NCI-H82 (cell line): ENCODE data around the gene USP32.

Source experiments
- DNase-seq: peaks from one replicate; lab custom pipeline; 2025; lab: John Stamatoyannopoulos, UW

The USP32 gene

DNA sequence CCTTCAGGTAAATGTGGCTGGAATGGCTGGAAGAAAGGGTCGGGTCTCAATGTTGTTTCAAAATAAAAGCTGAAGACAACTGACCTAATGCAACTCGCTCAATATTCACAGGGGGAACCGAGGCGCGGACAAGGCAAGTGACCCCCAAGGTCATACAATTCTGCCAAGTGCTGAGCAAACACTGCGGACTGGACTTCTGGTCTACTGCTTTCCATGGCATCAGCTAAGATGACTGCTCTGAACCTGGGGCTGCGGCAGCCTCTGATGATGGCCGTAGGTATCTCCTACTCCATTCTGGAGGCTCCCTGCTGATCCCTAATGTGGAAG, 220.2 kb downstream of the USP32 start:
- no peak for DNase-seq

DNA sequence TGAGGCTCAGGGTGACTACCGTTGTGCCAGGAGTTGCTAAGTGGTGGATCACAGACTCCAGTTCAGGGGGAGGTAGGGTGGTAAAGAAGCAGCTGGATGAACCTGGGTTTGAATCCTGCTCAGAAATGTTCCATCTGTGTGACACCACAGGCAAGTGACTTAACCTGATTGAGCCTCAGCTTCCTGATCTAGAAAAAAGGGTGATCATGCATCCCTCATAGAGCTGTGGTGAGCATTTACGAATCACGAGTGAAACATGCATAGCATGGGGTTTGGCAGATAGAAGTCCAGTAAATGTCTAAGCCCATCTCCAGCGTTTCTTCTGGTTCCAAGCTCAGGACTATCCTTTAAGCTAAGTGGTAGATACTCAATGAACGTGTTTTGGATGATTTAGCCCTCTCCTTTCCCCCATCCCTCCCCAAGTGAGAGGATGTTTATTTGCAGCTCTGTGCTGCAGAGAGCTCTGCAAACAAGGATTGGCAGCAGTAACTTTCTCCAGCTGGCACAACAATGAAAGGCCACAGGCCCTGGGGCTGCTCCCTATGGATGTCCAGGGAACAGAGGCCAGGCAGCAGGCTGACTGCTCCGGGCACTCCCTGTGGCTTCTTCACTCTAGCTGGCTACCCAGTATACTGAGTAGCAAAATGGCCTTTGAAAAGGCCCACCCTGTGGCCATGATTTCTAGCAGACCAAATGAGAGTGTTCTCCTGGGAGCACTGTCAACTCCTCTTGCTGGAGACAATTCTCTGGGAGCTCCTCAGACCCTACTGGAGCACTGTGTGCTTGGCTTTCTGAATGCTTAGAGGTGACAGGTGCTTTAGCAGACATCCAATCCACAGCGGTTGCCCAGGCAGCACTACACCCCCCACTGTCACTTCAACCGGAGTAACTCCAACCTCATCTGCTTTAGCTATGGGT, 220.8 kb downstream of the USP32 start:
- no peak for DNase-seq

DNA sequence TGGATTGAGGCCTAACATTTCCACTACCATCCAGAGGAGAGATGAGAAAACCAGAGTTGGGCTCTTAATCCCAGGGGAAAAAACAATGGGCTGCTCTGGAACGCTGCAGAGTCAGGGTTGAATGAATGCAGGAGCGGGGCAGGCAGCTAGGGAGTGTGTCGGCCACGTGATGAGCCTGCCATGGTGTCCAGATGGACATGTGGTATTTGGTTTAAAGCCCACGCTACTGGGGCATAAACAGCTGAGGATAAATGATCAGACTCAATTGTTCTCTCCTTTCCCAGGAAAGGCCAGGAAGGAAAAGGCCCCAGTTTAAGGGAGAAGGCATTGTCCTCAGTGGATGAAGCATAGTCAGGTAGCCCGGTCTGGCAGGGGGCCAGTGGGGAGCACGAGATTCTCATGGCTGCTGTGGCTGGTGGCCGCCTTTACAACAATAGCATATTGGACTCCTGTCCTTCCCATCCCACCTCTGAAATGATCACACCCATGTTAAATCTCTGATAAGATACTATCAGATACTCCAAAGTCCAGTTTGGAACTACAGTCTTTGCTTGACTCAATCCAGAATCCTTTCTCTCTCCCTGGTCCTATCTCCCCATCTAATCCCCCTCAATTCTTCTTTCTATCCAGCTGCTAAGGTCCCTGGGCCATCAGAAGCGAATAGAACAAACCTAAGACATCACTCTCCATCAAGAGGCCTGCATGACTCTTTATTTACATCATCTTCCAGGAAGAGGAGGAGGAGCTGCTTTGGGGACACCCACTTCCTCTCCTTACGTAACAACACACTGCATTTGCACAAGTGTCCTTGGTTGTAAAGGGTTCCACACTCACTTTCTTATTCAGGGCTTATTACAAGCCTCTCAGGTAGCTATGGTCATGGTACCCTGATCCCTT, 221.8 kb downstream of the USP32 start:
- DNase-seq: peak; percentile 67

DNA sequence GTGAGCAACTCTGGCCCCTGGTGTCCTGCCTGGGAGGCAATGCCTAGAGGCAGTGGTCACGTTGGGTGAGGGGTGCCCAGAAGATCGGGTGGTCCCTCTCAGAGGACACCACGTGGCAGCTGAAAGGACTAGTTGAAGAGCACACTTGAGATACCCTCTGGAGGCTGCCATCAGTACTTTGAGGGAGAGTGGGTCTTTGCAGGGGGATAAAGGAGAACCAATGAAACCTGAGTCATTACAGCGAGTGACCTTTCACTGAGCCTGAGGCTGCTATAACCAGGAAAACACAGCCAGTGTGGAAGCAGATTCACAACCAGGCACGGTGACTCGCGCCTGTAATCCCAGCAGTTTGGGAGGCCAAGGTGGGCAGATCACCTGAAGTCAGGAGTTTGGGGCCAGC, 223.3 kb downstream of the USP32 start:
- DNase-seq: no peak

DNA sequence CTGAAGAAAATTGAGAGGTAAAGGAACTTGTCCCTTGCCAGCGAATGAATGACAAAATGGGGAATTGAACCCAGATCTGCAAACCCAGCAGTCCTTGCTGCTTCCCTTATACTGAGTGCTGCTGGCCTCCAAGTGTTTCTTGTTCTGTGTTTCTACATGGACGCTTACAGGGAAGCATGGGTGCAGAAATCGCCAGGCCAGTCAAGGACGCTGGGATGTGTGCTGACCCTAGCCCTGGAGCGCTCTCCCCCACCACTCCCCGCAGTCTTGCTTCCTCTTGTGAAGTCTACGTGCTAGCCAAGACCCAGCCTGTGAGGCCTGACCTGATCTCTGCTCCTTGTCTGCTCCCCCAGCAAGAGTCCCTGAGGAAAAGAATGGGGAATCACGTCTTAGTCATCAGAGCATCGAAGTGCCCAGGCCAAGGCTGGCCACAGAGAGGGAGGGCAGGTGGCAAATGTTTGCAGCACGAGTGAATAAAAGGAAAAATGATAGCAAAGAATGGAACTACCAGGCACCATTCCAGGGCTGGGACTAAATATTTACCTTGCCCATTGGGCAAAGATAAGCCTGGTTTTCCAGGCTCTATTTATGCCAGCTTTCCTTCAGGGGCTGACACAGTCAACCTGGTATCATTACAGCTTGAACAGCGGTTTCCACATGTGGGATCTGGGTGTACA, 224.7 kb downstream of the USP32 start:
- DNase-seq: no peak

DNA sequence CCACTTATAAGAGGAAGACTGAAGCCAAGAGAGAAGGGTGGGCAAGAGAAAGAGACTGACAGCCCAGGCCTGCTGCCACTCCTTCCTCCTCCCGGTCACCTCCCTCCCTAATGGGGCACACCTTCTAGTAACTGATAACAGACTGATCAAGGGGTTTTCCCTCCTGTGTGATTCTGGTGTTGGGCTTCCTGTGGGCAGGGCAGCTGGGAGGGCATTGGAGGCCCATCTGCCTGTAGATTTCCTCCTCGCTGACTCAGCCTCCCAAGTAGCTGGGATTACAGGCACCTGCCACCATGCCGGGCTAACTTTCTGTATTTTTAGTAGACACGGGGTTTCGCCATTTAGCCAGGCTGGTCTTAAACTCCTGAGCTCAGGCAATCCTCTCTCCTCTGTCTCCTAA, 226.0 kb downstream of the USP32 start:
- peak; percentile 34 for DNase-seq

DNA sequence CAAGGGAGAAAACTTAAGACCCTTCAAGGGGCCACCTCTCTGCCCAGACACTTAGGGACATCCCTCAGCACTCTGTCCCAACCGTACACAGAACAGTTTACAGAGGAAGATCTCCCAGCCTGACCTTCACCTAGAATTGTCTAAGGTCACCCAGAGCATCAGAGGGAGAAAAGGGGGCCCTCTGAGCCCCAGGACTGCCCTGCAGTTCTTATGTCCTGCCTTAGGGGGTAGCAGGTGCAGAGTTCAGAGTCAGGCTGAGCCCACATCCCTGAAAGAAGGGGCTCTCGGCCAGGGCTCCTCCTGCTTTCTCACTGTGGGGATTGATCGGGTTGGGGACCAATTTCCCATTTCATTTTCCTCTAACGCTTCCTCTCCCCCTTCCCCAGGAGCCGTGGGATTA, 226.7 kb downstream of the USP32 start:
- DNase-seq: no peak

DNA sequence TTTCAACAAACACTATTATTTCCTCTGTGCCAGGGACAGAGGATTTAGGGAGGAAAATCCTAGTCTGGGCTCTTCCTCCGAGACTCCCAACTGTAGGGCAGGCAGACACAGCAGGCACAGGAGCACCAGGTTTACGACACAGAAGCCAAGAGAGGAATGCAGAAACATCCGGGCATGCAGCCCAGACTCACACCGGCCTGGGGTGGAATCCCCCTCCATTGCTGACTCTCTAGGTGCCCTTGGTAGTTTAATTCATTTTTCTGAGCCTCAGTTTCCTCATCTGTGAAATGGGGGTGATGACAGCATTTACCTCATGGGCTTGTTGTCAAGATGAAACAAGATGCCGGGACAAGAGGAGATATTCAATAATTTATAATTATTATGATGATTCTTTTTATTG, 227.2 kb downstream of the USP32 start:
- DNase-seq: no peak

DNA sequence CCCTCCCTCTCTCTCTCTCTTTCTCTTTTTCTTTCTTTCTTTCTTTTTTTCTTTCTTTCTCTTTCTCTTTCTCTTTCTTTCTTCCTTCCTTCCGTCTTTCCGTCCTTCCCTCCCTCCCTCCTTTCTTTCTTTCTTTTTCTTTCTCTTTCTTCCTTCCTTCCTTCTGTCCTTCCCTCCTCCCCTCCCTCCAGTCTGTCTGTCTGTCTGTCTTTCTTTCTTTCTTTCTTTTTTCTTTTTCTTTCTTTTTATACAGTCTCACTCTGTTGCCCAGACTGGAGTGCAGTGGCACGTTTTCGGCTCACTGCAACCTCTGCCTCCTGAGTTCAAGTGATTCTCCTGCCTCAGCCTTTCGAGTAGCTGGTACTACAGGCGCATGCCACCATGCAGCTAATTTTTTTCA, 227.8 kb downstream of the USP32 start:
- no peak for DNase-seq

DNA sequence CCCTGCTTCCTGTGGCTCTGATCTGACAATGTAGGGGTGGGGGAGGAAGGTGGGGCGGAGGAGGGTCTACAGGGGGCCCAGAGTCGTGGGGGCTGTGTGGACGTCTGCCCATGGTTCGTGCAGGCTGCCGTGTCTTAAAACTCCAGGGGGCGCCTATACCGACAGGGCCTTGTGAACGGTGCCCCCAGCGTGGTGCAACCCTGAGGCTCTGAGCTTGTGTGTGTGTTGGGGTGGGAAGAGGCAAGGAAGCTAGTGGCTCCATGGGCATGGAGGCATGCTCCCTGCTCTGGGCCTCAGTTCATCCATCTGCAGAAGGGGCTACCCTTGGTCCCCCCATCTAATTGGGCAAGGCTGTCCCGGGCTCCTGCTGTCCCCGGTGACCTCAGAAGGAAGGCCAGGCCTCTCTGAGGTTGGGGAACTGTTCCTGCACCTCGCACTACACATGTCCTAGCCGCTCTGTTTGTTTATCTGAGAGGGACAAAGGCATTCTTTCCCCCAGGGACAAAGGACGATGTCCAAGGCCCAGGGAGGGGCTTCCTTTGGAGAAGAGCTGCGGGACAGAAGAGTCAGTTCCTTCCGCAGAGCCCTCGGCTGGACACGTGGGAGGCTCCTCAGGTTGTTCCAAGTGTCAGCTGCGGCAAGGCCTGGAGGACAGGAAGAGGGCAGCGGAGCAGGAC, 228.7 kb downstream of the USP32 start:
- peak; percentile 67 for DNase-seq

DNA sequence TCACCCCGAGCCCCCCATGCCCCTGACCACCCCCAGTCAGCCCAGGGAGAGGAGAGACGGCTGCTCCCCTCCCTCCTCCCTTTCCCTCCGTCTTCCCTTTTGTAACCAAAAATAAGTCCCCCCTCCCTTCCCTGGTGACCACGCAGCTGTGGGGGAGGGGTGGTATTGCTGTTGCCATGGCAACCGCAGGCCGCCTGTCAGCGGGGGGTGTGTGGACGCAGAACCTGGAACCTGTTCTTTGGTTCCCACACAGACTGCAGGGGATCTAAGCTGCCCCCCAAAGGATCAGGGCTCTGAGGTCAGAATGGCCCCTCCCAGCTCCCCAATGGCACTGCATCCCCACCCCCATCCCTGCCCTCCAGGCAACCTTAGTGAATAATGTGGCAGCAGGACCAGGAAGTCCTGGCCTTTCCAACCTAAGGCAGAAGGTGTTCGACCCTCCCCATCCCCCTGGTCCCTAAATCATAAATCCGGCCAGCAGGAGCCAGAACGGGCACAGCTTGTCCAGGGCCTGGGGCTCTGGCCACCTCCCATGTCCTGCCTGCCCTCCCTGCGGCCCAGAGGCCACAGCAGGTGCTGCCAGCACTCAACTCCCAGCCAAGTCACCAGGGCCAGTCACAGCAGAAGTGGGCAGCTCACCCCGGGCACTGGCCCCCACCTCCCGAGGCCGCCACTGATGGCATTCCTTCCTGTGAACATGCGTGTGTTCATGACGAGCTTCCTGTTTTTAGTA, 230.2 kb downstream of the USP32 start:
- no peak for DNase-seq

DNA sequence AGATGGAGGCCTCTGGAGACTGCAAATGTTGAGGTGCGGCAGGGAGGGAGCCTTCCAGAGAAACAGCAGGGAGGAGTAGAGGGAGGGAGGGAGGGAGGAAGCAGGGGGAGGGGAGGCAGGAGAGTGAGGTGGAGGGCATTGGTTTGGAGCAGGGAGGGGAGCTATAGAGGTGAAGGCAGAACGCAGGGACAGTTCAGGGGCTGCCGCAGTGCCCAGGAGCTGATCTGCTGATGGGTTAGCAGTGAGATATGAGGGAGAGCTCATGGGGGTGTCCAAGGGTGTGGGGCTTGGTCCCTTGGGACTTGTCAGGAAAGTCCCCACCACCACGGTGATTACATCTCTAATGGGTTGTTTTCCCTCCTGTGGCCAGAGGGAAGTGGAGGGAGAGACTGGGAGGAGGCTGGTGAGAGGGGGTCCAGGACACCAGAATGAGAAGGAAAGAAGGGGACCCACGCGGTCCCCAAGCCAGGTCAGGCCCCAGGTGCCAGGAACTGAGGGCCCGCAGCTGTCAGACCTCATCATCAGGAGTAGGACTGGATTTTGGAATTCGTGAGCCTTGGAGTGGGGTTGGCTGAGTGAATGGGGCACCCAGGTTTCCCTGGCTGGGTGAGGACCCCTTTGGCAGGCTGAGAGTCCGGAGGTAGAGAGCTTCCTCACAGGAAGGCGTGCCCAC, 231.0 kb downstream of the USP32 start:
- peak; percentile 29 for DNase-seq

DNA sequence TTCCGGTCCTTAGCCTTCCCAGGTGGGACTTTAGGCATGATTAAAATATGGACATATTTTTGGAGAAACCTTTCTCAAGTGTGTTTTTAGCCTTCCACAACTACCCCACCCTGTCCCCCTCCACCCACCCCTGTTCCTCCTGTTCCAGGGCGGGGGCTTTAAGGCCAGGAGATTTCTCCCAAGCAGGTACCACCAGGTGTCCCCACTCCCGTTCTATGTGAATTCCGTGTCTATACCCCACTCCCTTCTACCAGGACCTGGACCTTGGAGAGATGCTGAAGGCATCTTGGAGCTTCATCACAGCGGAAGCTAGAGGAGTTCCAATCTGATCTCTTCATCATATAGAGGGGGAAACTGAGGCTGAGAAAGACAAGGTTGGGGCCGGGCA, 232.5 kb downstream of the USP32 start:
- DNase-seq: no peak

DNA sequence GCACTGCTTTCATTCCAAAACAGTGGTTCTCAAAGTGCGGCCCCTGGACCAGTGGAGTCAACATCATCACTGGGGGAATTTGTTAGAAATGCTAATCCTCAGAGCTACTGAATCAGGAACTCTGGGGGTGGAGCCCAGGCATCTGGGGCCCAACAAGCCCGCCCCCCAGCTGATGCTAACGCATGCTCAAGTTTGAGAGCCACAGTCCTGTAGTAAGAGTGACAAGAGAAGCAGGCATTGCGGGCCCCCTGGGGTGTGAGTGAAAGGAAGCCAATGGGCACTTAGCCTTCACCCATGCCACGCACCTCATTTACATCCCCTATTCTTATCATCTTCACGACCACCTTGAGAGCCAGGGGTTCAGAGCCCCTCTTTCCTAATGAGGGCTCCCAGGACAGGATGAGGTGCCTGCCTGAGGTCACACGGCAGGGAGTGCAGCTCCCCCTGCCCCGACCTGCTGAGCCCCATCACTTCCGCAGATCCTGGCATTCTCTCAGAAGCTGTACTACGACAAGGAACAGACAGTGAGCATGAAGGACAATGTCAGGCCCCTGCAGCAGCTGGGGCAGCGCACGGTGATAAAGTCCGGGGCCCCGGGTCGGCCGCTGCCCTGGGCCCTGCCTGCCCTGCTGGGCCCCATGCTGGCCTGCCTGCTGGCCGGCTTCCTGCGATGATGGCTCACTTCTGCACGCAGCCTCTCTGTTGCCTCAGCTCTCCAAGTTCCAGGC, 233.0 kb downstream of the USP32 start:
- DNase-seq: no peak

DNA sequence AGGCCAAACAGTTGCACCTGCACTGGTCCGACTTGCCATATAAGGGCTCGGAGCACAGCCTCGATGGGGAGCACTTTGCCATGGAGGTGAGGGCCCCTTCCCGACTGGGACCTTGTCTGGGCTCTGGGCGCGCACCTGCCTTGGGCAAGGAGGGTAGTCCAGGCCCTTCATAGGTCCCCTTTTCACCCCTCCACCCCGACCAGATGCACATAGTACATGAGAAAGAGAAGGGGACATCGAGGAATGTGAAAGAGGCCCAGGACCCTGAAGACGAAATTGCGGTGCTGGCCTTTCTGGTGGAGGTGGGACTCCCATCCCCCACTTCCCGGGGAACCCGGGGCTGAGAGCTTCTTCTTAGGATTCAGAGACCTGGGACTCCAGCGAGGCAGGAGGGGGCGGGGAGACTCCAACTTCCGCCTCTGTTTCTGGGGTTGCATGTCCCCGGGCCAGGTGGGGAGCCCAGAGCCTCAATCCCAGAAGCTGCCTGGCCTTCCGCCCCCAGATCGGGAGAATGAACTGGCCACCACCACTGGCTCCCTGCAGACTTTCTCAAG, 234.4 kb downstream of the USP32 start:
- no peak for DNase-seq

DNA sequence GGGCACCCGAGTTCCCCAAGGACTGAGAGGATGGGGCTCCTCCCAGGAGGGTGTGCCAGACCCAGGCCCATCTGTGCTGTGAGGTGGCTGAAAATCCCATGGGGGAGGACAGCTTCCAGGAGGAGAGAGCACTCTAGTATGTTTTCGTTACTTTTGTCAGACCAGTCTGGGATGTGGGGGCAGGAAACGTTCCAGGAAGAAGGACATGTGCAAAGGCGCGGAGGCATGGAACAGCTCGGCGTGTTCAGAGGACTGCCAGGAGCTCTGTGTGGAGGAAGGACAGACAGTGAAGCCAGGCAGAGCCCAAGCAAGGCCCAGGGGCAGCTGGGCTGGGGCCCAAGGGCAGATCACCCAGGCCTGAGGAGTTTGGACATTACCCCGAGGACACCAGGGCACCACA, 235.2 kb downstream of the USP32 start:
- no peak for DNase-seq

DNA sequence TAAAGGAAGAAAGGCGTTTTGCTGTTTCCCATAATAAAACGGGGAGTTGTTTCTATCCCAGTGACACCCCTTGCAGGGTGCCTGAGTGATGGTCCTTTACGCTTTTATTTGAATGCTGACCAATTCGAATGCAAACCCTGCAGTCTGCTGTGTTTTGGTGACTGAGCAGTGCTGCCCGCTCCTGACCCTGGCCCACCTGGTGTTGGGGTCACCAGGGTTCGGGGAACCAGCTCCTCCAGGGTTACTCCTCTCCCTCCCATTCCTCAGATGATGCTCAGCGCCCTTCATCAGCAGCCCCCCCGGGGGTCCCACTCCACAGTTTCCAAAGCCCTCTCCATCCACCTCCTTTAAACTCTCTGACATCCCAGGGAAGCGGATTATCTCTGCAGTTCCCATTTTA, 236.1 kb downstream of the USP32 start:
- no peak for DNase-seq

DNA sequence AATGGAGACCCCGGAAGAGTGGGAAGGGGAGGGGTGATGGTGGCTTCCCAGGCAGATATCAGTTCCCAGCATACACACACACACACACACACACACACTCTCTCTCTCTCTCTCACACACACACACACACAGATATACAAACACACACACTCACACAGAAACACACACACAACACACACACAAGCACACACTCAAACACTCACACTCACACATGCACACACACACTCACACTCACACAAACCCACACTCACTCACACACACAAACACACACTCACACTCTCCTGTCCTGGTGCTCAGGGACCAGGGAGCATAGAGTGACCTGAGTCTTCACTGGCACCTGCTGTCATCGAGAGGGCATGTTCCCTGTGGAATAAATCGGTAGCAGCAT, 236.5 kb downstream of the USP32 start:
- no peak for DNase-seq

DNA sequence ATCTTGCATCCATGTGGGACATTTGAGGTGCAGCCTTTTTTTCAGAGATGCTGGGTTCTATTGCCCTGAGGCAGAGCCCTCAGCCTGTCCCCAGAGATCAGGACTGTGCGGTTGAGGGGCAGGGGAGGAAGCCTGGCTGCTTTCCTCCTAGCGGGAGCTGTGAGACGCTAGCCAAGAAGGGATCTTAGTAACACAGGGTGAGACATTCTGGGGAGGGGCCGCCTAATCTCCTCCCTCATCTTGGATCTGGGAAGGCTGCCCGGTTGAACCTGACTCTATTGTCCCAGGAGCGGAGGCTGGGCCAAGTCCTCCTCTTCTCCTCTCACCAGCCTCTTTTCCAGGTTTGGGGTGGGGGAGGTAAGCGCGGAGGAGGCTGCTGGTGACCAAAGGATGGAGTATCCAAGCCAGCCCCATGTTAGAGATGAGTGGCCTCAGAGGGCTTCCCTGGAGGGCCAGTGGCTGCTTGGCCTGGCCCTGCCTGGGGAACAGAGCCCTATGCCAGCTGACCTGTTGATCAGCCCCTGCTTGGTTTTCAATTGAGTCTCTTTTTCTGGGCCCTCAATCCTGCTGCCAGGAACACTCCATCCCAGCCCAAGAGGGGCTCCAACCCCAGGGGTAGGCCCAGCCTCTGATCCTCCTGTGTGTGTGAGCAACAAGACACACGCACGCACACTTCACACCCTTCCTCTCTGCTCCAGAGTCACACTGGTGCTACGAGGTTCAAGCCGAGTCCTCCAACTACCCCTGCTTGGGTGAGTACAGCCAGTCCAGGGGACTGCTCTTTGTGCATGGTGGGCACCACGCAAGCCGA, 237.1 kb downstream of the USP32 start:
- DNase-seq: peak; percentile 63
